Right cardiac atrium (tissue), 5 donors: ENCODE data around the gene DENND4C. TPM values are rescaled to one million over a fixed set of nuclear protein-coding genes. Genes with fewer than 3 reads are reported as not detected.

Experiments
- ATAC-seq, 2 donors: fragments of 200-7000 bp; cut with Tn5 transposase; one replicate each; pipeline versions ENCODE4 v1.8.0 to v1.9.1; 2020; ENCODE audit warnings: moderate library complexity in 2 of 2, mild to moderate bottlenecking in 1 of 2
- DNase-seq, 3 donors: peaks; one replicate each; pipeline ENCODE4 v3.0.0-alpha.2; 2020
- H3K27ac ChIP-seq: one replicate; pipeline ENCODE4 v1.5.1; 2013; ENCODE audit warnings: mild to moderate bottlenecking, low read length, control low read depth, moderate library complexity
- H3K27me3 ChIP-seq: one replicate; pipeline ENCODE4 v1.6.1; 2013; ENCODE audit not compliant: control insufficient read depth, insufficient read depth
- H3K4me1 ChIP-seq: one replicate; pipeline ENCODE4 v1.6.1; 2013; ENCODE audit warnings: low read length; ENCODE audit not compliant: control insufficient read depth, insufficient read depth
- H3K4me3 ChIP-seq: one replicate; pipeline ENCODE4 v1.5.1; 2013; ENCODE audit warnings: low read length, control low read depth
- H3K9me3 ChIP-seq: one replicate; pipeline ENCODE4 v1.6.1; 2013; ENCODE audit warnings: low read length; ENCODE audit not compliant: control insufficient read depth
- WGBS: extraction: QIAGEN DNeasy Blood & Tissue Kit; methylation state at CpG from one replicate; pipeline ENCODE4 v1.1.7; 2013; 5-methylcytosine and 5-hydroxymethylcytosine counted together
- intact Hi-C, 4 donors: fragments of 100-400 bp; cut with DNase I; formaldehyde crosslinking; loops; one replicate each; pipeline versions ENCODE4 v1.11.0 to v1.14.0; 2022 to 2023
- long read RNA-seq, 4 donors: library from polyadenylated mRNA; unstranded; transcript quantifications; one replicate each; pipeline ENCODE4 v2.0.0, GENCODE V29; 2020 to 2021
- polyA plus RNA-seq: library from polyadenylated mRNA; stranded (reverse); fragments of 200-250 nt; gene quantifications from one replicate; pipeline ENCODE4 v1.2.3, GENCODE V29; 2013
- total RNA-seq, 4 donors: library from RNA; stranded (reverse); fragmentation: NEBNext Ultra II Directional; extraction: Animal tissue kit (Norgen Biotek cat#: 25700); gene quantifications; one replicate each; pipeline ENCODE4 v1.2.1, GENCODE V29; 2021
- donor health status: healthy with polysubstance abuse.
- donor health status: DM: no; HTN: yes; CAD: no.
- donor health status: DM: no; HTN: no; CAD: no.
- donor health status: DM: no; HTN: yes; CAD: no; lungs with severe emphysema.
- donor health status: DM: yes; HTN: yes; CAD: no.

DENND4C gene
- total RNA-seq: 10 to 100 TPM; 41.9 to 61.5 (median 44.3) TPM
- polyA plus RNA-seq: 13.0 TPM
- long read RNA-seq, donor 1, full-length matches to known transcripts: 4 of 15 reads
- long read RNA-seq, donor 1, partial matches to known transcripts: 6 of 15 reads
- long read RNA-seq, donor 1, other reads (novel, unspliced or antisense): 5 of 15 reads
- long read RNA-seq, donor 2, full-length matches to known transcripts: 3 of 10 reads
- long read RNA-seq, donor 2, partial matches to known transcripts: 6 of 10 reads
- long read RNA-seq, donor 2, other reads (novel, unspliced or antisense): 1 of 10 reads
- long read RNA-seq, donor 3, full-length matches to known transcripts: 13 of 41 reads
- long read RNA-seq, donor 3, partial matches to known transcripts: 15 of 41 reads
- long read RNA-seq, donor 3, other reads (novel, unspliced or antisense): 13 of 41 reads
- long read RNA-seq, donor 4, full-length matches to known transcripts: 7 of 10 reads
- long read RNA-seq, donor 4, partial matches to known transcripts: 2 of 10 reads
- long read RNA-seq, donor 4, other reads (novel, unspliced or antisense): 1 of 10 reads

DNA sequence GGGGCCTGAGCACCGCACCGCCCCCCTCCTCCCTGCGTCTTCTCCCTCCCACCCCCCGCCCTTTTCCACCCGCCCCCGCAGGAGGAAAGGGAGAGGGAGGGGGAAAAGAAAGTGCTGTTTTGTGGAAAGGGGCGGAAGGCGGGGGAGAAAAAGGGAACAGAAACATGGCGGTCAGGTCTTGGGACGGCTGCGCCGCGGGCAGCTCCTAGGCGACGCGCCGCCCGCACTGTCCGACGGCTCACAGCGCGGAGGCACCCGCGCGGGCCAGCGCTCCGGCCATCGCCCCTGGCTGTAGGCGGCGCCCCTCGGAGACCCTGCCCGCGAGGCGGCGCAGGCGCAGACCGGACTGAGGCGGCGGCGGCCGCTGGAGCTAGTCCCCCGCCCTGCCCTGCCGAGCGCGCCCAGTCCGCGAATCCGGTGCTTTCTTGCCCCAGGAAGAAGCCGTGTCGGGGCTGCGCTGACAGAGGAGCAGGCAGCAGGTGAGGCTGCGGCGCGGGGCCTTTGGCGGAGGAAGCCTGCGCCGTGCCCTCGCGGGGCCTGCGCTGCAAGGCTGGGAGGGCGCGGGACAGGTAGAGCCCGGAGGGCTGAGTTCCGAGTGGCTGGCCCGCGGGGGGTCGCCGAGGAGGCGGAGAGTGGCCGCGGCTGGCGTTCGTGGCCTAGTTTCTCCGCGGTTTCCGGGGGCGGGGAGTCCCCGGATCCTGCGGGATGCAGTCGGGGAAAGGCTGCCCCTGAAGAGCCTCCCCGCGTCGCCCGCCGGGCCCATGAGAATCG is at the start of gene DENND4C:
DENND4C (plus strand) TSS at position 339 of the 771 bp plus-strand sequence. CDS start 45,482 bp downstream, outside the sequence.
- Histone ChIP-seq H3K4me1 (no peaks in the 10 kb centered on the region), H3K27ac (peak within 1 kb of the TSS; percentile 95), H3K27me3 (no peaks in the 10 kb centered on the region), H3K9me3 (no peaks in the 10 kb centered on the region), H3K4me3 (peak within 1 kb of the TSS; percentile 86)
- intact Hi-C loops: loop anchor here in 2 of 4 donors (5.0 to 10.0 kb wide), 2 partner anchors 48 to 64 kb away; no protein-coding TSS in a partner anchor
- peak; percentile 95 for ATAC-seq
- under 1% methylated on average over 86 of the region's 86 CpGs for WGBS
- peak; percentile 90 to 96 (median 96) for DNase-seq

DNA sequence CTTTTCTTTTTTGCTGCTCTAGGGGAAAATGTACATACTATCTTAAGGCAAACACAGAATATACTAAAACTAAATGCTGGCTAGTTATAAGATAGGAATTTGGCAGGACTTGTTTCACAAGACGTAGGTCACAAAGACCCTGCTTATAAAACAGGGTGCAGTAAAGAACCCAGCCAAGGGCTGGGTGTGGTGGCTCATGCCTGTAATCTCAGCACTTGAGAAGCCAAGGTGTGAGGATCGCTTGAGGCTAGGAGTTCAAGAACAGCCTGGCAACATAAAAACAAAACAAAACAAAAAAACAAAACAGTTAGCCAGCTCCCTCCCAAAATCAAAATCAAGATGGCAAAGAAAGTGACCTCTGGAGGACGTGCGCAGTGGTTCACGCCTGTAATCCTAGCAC is 49.5 kb upstream of the DENND4C start:
- WGBS: 47% methylated on average over 5 of the region's 5 CpGs

DNA sequence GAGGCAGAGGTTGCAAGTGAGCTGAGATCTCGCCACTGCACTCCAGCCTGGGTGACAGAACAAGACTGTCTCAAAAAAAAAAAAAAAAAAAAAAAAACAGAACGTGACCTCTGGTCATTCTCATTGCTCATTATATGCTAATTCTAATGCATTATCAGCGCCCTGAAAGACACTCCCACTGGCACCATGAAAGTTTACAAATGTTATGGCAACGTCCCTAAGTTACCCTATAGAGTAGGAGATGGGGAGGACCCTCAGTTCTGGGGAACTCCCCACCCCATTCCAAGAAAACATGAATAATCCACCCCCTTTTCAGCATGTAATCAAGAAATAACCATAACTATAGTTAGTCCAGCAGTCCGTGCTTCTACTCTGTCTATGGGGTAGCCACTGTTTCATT is 48.9 kb upstream of the DENND4C start:
- no peak for DNase-seq
- intact Hi-C loops: loop anchor here in 2 of 4 donors (5.0 to 10.0 kb wide), 2 partner anchors 51 to 133 kb away; partner anchors contain the start of gene DENND4C (in 1 of the 2)
- Histone ChIP-seq H3K27me3 (no peaks in the 10 kb centered on the region), H3K4me1 (peaks cover 8% of the 10 kb centered on the region), H3K9me3 (no peaks in the 10 kb centered on the region), H3K4me3 (no peak overlapping the region), H3K27ac (peak overlapping the region; percentile 90)
- ATAC-seq: no peak
- 83% methylated on average over 5 of the region's 5 CpGs for WGBS

More for the DNA sequence above, 49.5 kb upstream of the DENND4C start:
- no peaks in the 10 kb centered on the region for H3K9me3 ChIP-seq
- intact Hi-C loops: loop anchor here in 2 of 4 donors (5.0 to 10.0 kb wide), 2 partner anchors 51 to 134 kb away; partner anchors contain the start of gene DENND4C (in 1 of the 2)
- no peaks in the 10 kb centered on the region for H3K27me3 ChIP-seq
- no peak overlapping the region for H3K4me3 ChIP-seq
- DNase-seq: peak in 2 of 3 donors; percentile 35 to 63
- peaks cover 8% of the 10 kb centered on the region for H3K4me1 ChIP-seq
- no peak overlapping the region for H3K27ac ChIP-seq
- peak; percentile 63 to 70 for ATAC-seq

DNA sequence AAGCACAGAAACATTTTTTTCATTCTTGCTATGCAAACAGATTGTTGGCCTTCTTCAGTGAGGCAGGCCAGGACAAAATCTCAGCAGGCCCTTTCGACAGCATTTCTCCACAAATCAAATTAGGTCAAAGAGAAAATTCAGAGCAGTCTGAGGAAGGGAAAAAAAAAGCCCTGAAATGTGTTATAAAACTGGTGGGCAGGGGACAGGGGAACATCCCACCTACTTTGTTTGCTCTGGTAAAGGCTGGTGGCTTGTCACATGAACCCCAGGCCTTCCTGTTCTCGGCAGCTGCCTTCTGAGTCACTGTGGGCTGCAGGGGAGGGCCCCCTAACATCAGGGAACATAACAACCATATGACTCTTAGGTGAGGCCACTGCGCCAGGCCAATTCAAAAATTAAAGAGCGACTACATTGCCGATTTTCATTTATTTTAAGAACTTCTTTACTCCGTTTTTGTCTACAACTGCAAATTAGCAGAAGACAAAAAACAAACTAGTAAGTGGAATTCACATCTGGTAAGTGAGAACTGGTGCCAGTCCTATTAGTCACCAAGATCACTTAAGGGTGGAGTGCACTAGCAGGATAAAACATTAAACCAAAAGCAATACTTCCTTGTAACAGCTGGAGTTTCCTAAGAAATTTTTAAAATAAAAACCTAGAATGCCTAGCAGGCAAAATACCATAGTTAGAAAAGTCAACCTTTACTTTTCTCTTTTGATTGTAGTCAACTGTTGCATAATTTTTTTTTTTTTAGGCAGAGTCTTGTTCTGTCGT is 46.2 kb upstream of the DENND4C start:
- Histone ChIP-seq H3K27me3 (no peaks in the 10 kb centered on the region), H3K4me1 (peaks cover 8% of the 10 kb centered on the region), H3K4me3 (no peak overlapping the region), H3K9me3 (no peaks in the 10 kb centered on the region), H3K27ac (peak overlapping the region; percentile 85)
- peak; percentile 83 to 92 for ATAC-seq
- 20% methylated on average over 7 of the region's 7 CpGs for WGBS
- intact Hi-C loops: loop anchor here in 2 of 4 donors (5.0 to 10.0 kb wide), 2 partner anchors 48 to 130 kb away; partner anchors contain the start of gene DENND4C (in 1 of the 2)
- DNase-seq: peak; percentile 80 to 87 (median 81)

DNA sequence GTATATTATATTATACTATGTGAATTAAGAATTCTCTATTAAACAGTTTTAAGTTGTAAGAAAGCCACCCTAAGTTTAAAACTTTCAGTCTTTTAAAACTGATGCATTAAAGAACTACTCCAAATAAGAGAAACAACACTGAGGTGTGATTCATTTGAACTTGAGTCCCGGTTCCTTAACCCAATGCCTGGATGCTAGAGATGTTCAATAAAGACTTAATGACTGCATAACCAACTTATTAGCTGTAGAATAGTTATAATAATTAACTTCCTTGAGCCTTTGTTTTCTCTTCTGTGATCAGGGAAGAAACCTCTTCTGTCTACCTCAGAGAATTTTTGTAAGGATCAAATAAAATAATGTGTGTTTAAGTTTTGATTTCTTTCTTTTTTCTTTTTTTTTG is 45.3 kb upstream of the DENND4C start:
- intact Hi-C loops: loop anchor here in 1 of 4 donors (10.0 kb wide), 1 partner anchor 130 kb away; no protein-coding TSS in a partner anchor
- H3K9me3 ChIP-seq: no peaks in the 10 kb centered on the region
- no peak overlapping the region for H3K4me3 ChIP-seq
- WGBS: 93% methylated on average over 1 of the region's 1 CpG
- H3K27ac ChIP-seq: peak overlapping the region; percentile 85
- ATAC-seq (no peak), DNase-seq (no peak)
- H3K27me3 ChIP-seq: no peaks in the 10 kb centered on the region
- H3K4me1 ChIP-seq: peaks cover 8% of the 10 kb centered on the region

DNA sequence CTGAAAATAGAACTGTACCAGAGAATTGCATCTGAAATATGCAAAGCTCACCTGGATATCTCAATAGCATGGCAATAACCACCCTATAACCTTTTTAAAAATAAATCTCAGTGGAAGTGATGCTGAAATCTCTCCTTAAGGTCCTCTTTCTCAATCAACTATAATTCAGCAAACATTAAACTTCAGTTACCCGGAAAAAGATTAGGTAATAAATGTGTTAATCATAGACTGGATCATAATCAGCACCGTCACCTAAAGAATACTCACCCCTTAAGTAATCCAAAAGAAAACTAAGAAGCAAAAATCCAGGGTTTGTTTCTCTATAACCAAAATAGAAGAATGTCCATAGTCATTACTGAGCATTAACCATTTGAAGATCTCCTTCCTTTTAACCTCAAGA is 44.3 kb upstream of the DENND4C start:
- intact Hi-C loops: loop anchor here in 1 of 4 donors (10.0 kb wide), 1 partner anchor 129 kb away; no protein-coding TSS in a partner anchor
- no peak for DNase-seq

DNA sequence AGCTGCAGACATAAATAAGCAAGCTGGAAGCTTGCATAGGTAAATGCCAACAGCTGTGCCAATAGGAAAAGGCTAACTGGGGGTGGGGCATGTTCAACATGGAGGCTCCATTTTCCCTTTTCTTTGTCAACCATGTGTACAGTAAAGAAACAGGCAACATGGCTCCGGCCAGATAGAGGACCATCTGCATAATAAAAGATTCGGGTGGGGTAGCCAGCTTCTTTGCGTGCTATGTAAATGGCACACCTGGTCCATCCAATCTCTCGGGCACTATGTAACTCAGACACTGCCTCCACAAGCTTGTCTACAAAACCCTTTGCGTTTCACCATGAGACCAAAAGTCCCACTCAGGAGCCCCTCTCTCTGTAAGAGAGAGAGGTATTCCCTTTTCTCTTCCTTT is 41.7 kb upstream of the DENND4C start:
- intact Hi-C loops: loop anchor here in 1 of 4 donors (10.0 kb wide), 1 partner anchor 126 kb away; no protein-coding TSS in a partner anchor
- H3K27me3 ChIP-seq: no peaks in the 10 kb centered on the region
- DNase-seq (no peak), ATAC-seq (no peak)
- H3K27ac ChIP-seq: no peak overlapping the region
- 91% methylated on average over 5 of the region's 5 CpGs for WGBS
- no peaks in the 10 kb centered on the region for H3K9me3 ChIP-seq
- H3K4me1 ChIP-seq: peaks cover 4% of the 10 kb centered on the region
- H3K4me3 ChIP-seq: no peak overlapping the region

More for the DNA sequence above, 44.3 kb upstream of the DENND4C start:
- Histone ChIP-seq H3K9me3 (no peaks in the 10 kb centered on the region), H3K27ac (no peak overlapping the region), H3K4me1 (peaks cover 8% of the 10 kb centered on the region), H3K4me3 (no peak overlapping the region), H3K27me3 (no peaks in the 10 kb centered on the region)
- no peak for ATAC-seq
- WGBS: 77% methylated on average over 2 of the region's 2 CpGs

DNA sequence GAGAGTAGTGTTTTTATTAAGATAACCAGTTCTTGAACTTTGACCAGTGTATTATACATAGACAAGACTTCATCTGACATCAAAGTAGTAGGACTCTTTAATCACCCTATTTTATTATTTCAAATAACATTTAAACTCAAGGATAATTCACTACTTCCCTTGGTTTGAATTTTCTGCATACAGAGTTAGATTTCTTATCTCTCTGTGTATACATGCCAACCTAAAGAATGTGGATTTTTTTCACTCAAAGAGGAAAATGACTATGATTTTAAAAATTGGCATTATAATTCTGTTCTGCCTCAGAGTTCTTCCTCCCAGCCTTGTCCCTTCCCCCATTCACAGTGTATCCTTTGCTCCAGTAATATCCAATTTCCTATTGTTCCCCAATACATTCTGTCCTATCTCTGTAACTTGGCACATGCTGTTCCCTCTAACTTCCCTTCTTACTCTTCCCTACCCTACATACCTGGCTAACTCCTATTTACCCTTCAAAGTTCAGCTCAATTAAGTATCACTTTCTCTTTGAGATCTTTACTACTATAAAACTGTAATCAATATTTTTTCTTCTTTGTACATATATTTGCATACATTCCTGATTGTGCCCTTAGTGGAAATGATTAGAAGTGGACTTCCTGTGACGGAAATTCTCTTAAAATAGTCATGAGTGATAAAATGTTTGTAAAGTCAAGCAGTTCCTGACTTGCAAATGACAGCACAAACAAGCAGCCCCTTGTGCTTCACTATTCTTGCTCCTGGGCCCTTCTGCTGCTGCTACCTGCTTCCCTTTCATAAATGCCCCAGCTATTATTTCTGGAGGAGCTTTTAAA is 38.1 kb upstream of the DENND4C start:
- Histone ChIP-seq H3K4me1 (peaks cover 3% of the 10 kb centered on the region), H3K4me3 (no peak overlapping the region), H3K27me3 (no peaks in the 10 kb centered on the region), H3K27ac (no peak overlapping the region), H3K9me3 (no peaks in the 10 kb centered on the region)
- DNase-seq (no peak), ATAC-seq (peak in 1 of 2 donors; percentile 50)
- intact Hi-C loops: no loop called here
- WGBS: 35% methylated on average over 1 of the region's 1 CpG

DNA sequence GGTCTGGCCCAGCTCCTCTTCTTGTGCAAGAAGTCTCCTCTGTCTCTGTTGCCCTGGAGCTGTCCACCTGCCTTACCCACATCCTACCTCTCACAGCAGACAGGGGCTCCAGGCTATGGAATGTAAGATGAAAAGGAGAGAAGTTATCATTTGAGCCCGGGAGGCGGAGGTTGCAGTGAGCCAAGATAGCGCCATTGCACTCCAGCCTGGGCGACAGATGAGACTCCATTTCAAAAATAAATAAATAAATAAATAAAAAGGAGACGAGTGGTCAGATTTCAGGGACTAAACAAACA is 37.5 kb upstream of the DENND4C start:
- H3K4me1 ChIP-seq: peaks cover 3% of the 10 kb centered on the region
- WGBS: 72% methylated on average over 5 of the region's 5 CpGs
- H3K27ac ChIP-seq: no peak overlapping the region
- no peak overlapping the region for H3K4me3 ChIP-seq
- no peaks in the 10 kb centered on the region for H3K9me3 ChIP-seq
- no peak for DNase-seq
- no peaks in the 10 kb centered on the region for H3K27me3 ChIP-seq
- intact Hi-C loops: no loop called here
- peak in 1 of 2 donors; percentile 23 for ATAC-seq
